Measurements from ENCODE around the gene EMP2.
"Not testable (repeated sequence)": the region's sequence is repeated elsewhere in the genome, so short reads cannot be mapped to it uniquely, and the experiment has no call there.

The EMP2 gene, protein sequence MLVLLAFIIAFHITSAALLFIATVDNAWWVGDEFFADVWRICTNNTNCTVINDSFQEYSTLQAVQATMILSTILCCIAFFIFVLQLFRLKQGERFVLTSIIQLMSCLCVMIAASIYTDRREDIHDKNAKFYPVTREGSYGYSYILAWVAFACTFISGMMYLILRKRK

GRCh38 chr16:10579965-10580882, at the start of gene EMP2:
Gene EMP2 (minus strand): TSS chr16:10580598. CDS start chr16:10547617, 32,981 bp downstream.
- DNase-seq = no peak

GRCh38 chr16:10629592-10629963, 49.2 kb upstream of the EMP2 start:
- DNase-seq = no peak

GRCh38 chr16:10625595-10626357, 45.4 kb upstream of the EMP2 start:
- DNase-seq = no peak

GRCh38 chr16:10624527-10624926, 44.1 kb upstream of the EMP2 start:
- no peak for DNase-seq

DNA sequence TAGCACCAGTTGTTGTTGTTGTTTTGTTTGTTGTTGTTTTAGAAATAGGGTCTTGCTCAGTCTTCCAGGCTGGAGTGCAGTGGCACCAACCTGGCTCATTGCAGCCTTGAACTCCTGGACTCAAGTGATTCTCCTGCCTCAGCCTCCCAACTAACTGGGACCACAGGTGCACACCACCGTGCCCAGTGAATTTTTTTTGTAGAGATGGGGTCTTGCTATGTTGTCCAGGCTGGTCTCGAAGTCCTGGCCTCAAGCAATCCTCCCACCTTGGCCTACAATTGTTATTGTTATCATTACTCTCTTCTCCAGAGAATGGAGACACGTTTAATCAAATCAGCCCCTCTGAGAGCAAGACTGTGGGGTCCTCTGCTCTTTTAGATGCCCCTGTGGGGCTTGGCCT, 42.7 kb upstream of the EMP2 start:
- DNase-seq = no peak

DNA sequence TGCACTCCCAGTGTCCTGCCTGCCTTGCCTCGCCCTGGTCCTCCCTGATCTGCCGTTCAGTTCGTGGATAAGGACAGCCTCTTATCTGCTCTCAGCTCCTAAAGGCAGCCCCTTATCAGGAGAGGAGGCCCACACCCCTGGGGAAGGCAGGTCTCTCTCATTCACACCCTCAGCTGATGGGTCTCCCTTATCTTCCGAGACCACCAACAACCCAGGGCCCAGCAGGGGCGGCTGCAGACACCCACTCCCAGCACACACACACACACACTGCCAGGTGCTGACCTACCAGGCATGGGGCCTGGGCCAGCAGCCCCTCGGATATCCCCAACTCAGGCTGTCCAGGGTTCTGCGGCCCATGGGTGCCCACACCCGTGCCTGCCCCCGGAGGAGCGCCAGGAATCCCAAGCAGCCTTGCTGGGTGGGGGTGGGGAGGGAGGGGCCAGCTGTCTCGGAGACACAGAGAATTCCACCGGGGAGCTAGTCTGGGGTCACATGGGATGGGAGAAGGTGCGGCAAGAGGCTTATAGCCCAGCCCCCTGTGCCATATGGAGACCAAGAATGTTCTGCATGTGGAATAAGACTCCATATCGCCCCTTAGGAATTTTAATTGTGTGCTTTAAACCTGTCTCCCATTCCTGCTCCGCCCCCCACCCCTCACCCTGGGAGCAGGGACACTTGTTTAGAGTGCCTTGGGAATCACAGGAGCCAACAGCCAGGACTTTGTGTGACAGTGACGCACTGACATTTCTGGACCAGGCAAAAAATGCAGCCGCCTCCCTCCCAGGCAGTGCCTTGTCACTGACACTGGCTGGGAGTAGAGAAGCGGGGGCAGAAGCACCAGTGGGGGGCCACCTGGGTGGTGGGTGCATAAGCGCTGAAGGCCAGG, 41.9 kb upstream of the EMP2 start:
- DNase-seq = no peak

- not testable (repeated sequence) for DNase-seq
These were observed 41.0 kb upstream of the EMP2 start for GRCh38 chr16:10621216-10621949.

- DNase-seq = no peak
These were observed 39.7 kb upstream of the EMP2 start for GRCh38 chr16:10620120-10620519.

DNA sequence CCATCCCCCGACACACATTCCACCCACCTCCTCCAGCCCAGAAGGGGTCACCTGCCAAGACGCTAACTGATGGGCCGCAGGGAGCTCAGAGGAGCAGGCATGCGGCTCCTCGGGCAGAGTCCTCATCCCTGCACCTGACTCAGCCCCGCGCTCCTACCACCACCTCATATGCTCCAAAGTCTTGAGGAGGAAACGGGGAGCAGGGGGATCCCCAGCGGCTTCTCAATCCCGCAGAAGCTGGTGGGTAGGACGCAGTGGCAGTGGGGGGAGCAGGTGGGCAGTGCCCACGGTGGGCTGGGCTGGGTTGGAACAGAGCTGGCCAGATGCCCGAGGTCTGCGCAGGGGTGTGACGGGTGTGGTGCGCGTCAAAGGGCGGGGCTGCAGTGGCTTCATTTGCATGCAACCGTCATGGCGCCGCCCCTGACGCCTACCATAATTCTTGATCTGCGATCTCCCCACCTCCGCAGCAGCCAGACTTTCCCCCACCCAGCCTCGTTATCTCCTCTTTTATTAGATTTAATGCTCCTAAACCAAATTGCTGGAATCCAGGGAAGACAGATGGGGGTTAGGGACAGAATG, 39.0 kb upstream of the EMP2 start:
- no peak for DNase-seq

- DNase-seq = no peak
These were observed 38.4 kb upstream of the EMP2 start for GRCh38 chr16:10618710-10619209.

DNA sequence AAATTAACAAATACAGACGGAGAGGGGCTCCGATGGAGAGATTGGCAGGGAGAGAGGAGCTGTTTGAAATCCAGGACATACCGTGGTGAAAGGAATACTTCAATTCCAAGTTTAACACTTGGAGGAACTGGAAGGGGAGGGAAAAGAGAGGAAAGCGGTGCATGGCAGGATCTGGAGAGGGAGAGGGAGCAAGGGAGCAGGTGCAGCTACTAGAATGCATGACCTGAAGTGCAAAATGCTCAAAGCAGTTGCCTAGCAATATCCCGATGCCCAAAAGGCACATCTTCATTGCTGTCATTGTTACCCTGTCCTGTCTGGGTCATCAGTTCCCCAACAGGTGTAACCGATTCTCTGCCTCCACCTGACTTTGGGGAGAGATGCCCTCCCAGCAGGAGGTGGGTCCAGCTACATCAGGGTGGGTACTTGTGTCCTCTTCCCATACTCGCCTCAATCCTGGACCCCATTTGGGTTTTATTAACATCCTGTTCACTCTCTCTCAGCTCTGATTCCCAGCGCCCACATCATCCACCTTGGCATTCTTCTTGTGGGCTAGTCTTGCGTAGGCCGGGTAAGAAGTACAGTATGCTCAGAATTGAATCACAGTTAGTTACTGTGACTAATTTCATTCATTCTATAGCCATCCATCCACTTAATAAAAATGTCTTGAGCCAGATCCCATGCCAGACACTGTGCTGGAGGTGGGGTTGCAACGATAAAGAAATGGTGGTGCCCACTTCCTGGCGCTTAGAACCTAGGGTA, 37.4 kb upstream of the EMP2 start:
- DNase-seq = no peak

GRCh38 chr16:10616756-10617640, 36.6 kb upstream of the EMP2 start:
- no peak for DNase-seq

DNA sequence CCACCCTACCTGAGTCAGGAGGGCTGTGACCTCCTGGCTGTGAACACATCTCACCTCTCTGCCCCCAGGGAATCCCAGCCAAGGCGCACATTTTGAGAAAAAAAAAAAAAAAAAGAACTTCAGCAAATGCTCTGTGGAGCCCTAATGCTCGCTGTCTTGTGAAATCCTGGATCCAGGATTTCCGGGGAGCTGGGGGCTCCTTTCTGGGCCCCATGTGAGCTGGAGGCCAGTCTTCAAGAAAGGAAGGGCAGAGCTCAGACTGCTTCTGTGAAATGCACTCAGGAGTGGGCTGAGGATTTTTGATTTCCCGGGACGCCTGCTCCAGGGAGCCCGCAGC, 36.0 kb upstream of the EMP2 start:
- DNase-seq = no peak

DNA sequence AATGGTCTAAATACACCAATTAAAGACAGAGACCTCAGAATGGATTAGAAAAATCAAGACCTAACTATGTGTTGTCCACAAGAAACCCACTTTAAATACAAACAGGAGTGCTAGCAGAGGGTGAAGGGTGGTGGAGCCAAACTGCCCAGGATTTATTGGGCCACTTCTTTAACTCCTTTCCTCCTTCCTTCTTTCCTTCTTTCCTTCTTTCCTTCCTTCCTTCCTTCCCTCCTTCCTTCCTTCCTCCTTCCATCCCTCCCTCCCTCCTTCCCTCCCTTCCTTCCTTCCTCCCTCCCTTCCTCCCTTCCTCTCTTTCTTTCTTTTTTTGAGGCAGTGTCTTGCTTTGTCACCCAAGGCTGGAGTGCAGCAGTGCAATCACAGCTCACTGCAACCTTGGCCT, 34.3 kb upstream of the EMP2 start:
- DNase-seq = no peak

DNA sequence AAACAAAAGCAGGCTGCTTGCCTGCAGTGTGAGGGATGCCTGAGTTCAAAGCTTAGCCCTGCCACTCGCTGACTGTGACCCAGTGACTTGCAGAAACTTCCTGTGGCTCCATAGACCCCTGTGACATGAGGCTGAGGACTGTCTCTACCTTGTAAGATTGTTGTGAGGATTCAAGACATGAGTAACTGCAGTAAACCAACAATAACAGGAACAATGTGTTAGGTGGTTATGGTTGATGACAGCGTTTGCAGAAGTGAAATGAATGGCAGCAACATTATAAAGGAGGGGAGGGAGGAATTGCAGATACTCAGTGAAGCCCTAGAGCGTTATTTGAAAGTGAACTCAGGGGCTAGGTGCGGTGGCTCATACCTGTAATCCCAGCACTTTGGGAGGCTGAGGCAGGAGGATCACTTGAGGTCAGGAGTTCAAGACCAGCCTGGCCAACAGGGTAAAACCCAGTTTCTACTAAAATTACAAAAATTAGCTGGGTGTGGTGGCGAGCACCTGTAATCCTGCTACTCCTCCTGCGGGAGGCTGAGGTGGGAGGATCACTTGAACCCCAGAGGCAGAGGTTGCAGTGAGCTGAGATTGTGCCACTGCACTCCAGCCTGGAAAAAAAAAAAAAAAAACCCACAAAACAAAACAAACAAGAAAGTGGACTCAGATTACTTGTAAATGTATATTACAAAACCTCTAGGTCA, 33.5 kb upstream of the EMP2 start:
- DNase-seq = no peak

DNA sequence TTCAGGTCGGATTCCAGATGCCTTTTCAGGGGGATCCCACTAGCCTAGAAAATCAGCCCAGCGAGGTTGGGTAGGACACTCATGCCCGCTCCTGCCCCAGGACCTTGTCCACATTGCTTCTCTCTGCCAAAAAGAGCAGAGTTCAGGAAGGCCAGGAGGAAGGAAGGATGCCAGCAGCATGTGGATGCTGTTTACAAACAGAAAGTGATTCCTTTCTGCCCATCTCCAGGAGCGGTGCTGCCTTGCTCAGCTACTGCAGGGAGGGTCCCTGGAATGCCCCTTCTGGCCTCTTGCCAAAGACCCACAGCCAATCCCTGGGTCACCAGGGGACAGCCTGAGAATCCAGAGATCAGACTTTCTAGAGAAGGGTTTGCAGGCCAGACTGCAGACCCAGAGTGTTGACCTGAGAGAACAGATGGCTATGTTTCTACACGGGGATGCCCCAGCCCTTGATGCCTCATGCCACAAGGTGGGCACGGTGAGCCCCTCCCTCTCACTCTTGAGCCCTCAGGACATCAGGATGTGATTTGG, 32.3 kb upstream of the EMP2 start:
- no peak for DNase-seq

GRCh38 chr16:10611825-10612342, 31.5 kb upstream of the EMP2 start:
- no peak for DNase-seq

GRCh38 chr16:10610499-10611184, 30.2 kb upstream of the EMP2 start:
- DNase-seq = no peak
